Loucy (cell line): ENCODE data around the gene LY6G5B.

Experiments
- H2AFZ ChIP-seq: fragments of 200-600 bp; sonication (generic); 2 replicates; pipeline ENCODE4 v1.6.0; 2016; ENCODE audit warnings: antibody characterized with exemption, mild to moderate bottlenecking, low read length, moderate library complexity
- H3F3A ChIP-seq: fragments of 200-600 bp; 2 replicates; pipeline ENCODE4 v1.6.0; 2016; ENCODE audit warnings: antibody characterized with exemption, low read depth, mild to moderate bottlenecking
- H3K27me3 ChIP-seq: fragments of 200-600 bp; sonication (generic); 2 replicates; pipeline ENCODE4 v1.6.1; 2014; ENCODE audit warnings: low read length, mild to moderate bottlenecking; ENCODE audit not compliant: insufficient read depth, poor library complexity, severe bottlenecking
- H3K36me3 ChIP-seq: fragments of 200-600 bp; sonication (generic); 2 replicates; pipeline ENCODE4 v1.6.1; 2016; ENCODE audit warnings: low read length; ENCODE audit not compliant: insufficient read depth
- H3K4me1 ChIP-seq: fragments of 200-600 bp; sonication (generic); 2 replicates; pipeline ENCODE4 v1.5.1; 2014; ENCODE audit warnings: low read length, mild to moderate bottlenecking; ENCODE audit not compliant: insufficient read depth, poor library complexity, severe bottlenecking
- H3K4me2 ChIP-seq: fragments of 200-600 bp; sonication (generic); 2 replicates; pipeline ENCODE4 v1.6.0; 2014; ENCODE audit warnings: antibody characterized with exemption, low read length, low read depth, mild to moderate bottlenecking; ENCODE audit not compliant: poor library complexity, severe bottlenecking
- H3K4me3 ChIP-seq: fragments of 200-600 bp; sonication (generic); 2 replicates; pipeline ENCODE4 v1.5.1; 2014; ENCODE audit warnings: low read length, mild to moderate bottlenecking, mixed read lengths; ENCODE audit not compliant: poor library complexity, severe bottlenecking
- H3K79me2 ChIP-seq: fragments of 200-600 bp; sonication (generic); 2 replicates; pipeline ENCODE4 v1.6.1; 2014; ENCODE audit warnings: low read length; ENCODE audit not compliant: insufficient read depth
- H3K9ac ChIP-seq: fragments of 200-600 bp; sonication (generic); 2 replicates; pipeline ENCODE4 v1.6.0; 2014; ENCODE audit warnings: mild to moderate bottlenecking, low read depth, low read length, moderate library complexity; ENCODE audit not compliant: poor library complexity, severe bottlenecking
- H3K9me2 ChIP-seq: fragments of 200-600 bp; sonication (generic); replicated peaks from 2 replicates; pipeline ENCODE4 v1.6.1; 2016; ENCODE audit warnings: low read depth, low read length, mixed read lengths
- H3K9me3 ChIP-seq: fragments of 200-600 bp; sonication (generic); 2 replicates; pipeline ENCODE4 v1.6.1; 2014; ENCODE audit warnings: mild to moderate bottlenecking, antibody characterized with exemption, low read length, low read depth; ENCODE audit not compliant: insufficient read depth
- H4K20me1 ChIP-seq: fragments of 200-600 bp; sonication (generic); 2 replicates; pipeline ENCODE4 v1.6.0; 2014; ENCODE audit warnings: antibody characterized with exemption, low read length, mild to moderate bottlenecking; ENCODE audit not compliant: insufficient read depth, poor library complexity, severe bottlenecking
- EZH2phosphoT487 ChIP-seq: fragments of 200-600 bp; IDR thresholded peaks from 2 replicates; pipeline ENCODE4 v1.6.1; 2018; ENCODE audit warnings: antibody characterized with exemption, mild to moderate bottlenecking, moderate library complexity, borderline replicate concordance
- TF ChIP-seq, protein P1 (sequence below): fragments of 200-600 bp; sonication (generic); conservative IDR thresholded peaks from 2 replicates; pipeline ENCODE4 v1.5.1; 2014; ENCODE audit warnings: mild to moderate bottlenecking, antibody characterized with exemption, low read length

LY6G5B gene

GRCh38 chr6:31630177-31630934, 39.4 kb upstream of the LY6G5B start:
- Histone ChIP-seq H2AFZ (no peak overlapping the region), H3K4me2 (no peak overlapping the region), H3K27me3 (no peaks in the 10 kb centered on the region), H3F3A (no peaks in the 10 kb centered on the region), H3K79me2 (peaks cover 91% of the 10 kb centered on the region), H3K36me3 (peaks cover 99% of the 10 kb centered on the region), H3K9ac (no peak overlapping the region), H3K9me2 (no peaks in the 10 kb centered on the region), H3K9me3 (no peaks in the 10 kb centered on the region), H4K20me1 (peaks cover 95% of the 10 kb centered on the region), H3K4me1 (peaks cover 15% of the 10 kb centered on the region), H3K4me3 (no peak overlapping the region)
- TF ChIP-seq, protein P1, sequence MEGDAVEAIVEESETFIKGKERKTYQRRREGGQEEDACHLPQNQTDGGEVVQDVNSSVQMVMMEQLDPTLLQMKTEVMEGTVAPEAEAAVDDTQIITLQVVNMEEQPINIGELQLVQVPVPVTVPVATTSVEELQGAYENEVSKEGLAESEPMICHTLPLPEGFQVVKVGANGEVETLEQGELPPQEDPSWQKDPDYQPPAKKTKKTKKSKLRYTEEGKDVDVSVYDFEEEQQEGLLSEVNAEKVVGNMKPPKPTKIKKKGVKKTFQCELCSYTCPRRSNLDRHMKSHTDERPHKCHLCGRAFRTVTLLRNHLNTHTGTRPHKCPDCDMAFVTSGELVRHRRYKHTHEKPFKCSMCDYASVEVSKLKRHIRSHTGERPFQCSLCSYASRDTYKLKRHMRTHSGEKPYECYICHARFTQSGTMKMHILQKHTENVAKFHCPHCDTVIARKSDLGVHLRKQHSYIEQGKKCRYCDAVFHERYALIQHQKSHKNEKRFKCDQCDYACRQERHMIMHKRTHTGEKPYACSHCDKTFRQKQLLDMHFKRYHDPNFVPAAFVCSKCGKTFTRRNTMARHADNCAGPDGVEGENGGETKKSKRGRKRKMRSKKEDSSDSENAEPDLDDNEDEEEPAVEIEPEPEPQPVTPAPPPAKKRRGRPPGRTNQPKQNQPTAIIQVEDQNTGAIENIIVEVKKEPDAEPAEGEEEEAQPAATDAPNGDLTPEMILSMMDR, result no peak
- no peak for TF ChIP-seq EZH2phosphoT487

DNA sequence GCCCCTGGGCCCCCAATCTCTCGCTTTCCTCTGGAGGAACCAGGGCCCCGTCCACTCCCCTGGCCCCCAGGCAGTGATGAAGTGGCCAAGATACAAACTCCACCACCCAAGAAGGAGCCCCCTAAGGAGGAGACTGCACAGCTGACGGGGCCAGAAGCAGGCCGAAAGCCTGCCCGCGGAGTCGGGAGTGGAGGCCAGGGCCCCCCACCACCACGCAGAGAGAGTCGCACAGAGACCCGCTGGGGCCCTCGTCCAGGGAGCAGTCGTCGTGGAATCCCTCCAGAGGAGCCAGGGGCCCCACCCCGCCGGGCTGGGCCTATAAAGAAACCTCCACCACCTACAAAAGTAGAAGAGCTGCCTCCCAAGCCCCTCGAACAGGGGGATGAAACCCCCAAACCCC, 38.6 kb upstream of the LY6G5B start:
- Histone ChIP-seq H4K20me1 (peaks cover 90% of the 10 kb centered on the region), H3K27me3 (no peaks in the 10 kb centered on the region), H3K9me3 (no peaks in the 10 kb centered on the region), H3K9me2 (no peaks in the 10 kb centered on the region), H3F3A (no peaks in the 10 kb centered on the region), H3K4me3 (no peak overlapping the region), H3K9ac (no peak overlapping the region), H3K4me2 (no peak overlapping the region), H3K79me2 (peaks cover 83% of the 10 kb centered on the region), H3K36me3 (peaks cover 99% of the 10 kb centered on the region), H2AFZ (no peak overlapping the region), H3K4me1 (peaks cover 11% of the 10 kb centered on the region)
- TF ChIP-seq, protein P1, result no peak
- no peak for TF ChIP-seq EZH2phosphoT487

GRCh38 chr6:31631681-31632278, 38.0 kb upstream of the LY6G5B start:
- peaks cover 11% of the 10 kb centered on the region for H3K4me1 ChIP-seq
- no peaks in the 10 kb centered on the region for H3K27me3 ChIP-seq
- H3F3A ChIP-seq, result 0 out of 2 replicates have a peak, but pooled peaks cover 2% of the 10 kb centered on the region
- TF ChIP-seq, protein P1, result no peak
- no peak for TF ChIP-seq EZH2phosphoT487
- no peak overlapping the region for H3K4me2 ChIP-seq
- no peak overlapping the region for H3K9ac ChIP-seq
- no peak overlapping the region for H2AFZ ChIP-seq
- H3K79me2 ChIP-seq, result peaks cover 77% of the 10 kb centered on the region
- H3K9me3 ChIP-seq, result no peaks in the 10 kb centered on the region
- H3K9me2 ChIP-seq, result no peaks in the 10 kb centered on the region
- H3K4me3 ChIP-seq, result no peak overlapping the region
- peaks cover 84% of the 10 kb centered on the region for H4K20me1 ChIP-seq
- peaks cover 99% of the 10 kb centered on the region for H3K36me3 ChIP-seq
